Caki2 (cell line): ENCODE results near the gene ARGLU1. TPM values are rescaled to one million over a fixed set of nuclear protein-coding genes. Genes with fewer than 3 reads are reported as not detected.

Experiments used
- DNase-seq: peaks from one replicate; pipeline ENCODE4 v3.0.0-alpha.2; 2015; ENCODE audit warnings: low read depth
- in situ Hi-C: cut with HindIII; loops from 2 replicates; pipeline ENCODE4 v1.10.0; 2016; ENCODE audit warnings: low sequenced_read_pairs, low pct_unique_long_range_greater_than_20kb, mixed read lengths
- total RNA-seq: library from RNA; depleted of rRNA; stranded (reverse); fragments of >200 nt; shearing (Covaris generic); gene quantifications from 2 replicates; pipeline ENCODE4 v1.2.3, GENCODE V29; 2014; ENCODE audit warnings: low replicate concordance

ARGLU1 gene
- total RNA-seq, 1 experiment from 2014 or later: 53.1 TPM

DNA sequence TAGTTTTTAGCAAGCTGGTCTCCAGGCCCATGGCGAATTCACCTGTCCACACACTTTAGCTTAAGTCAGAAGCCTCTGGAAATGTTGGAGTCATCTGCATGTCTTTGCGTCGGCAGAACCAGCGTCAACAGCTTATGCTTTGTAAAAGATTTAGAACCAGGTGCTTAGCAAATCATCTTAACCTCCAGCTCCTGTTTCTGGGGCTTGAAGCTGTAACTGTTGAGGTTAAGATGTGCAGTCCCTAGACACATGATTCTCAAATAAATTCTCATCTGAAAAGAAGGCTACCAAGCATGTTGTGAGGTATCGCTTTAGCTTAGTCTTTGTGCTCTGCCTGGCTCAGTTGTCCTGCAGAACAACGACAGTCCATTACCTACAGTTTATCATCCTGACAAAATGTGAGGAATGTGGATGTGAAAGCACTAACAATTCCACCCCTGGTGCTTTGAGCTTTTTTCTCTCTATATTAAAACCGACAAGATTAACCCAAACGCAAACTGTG, 36.9 kb downstream of the ARGLU1 start:
- DNase-seq: no peak
- in situ Hi-C loops: no loop called here

DNA sequence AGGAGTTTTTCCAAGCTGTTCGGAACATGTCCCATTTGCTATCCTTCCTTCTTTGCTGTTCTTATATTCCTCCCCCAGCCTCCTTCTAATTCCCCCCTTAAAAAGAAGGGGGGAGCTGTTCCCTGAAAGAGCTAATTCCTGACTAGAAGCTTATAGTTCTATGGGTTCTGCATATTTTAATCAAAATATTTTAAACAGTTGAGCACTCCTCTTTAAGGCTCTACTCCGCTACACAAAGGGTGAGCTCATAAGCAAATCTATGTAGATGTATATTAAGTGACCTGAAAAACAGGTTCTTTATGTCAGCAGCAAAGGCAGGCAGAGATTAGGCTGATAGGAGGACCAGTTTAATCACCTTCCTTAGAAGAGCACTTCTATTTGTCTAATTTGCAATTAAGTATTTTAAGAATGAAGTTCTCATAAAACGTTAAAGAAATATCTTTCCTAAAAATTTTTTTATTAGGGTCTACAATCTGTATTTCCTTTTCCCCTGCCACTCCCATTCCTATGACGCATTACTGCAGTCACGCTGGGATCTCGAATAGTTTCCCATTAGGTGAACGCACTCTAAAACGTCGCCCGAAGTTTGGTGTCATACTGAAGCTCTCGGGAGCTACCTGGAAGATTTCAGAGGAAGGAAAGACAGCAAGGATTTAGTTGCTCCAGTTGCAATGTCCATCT, 37.6 kb downstream of the ARGLU1 start:
- in situ Hi-C loops: no loop called here
- DNase-seq: no peak

DNA sequence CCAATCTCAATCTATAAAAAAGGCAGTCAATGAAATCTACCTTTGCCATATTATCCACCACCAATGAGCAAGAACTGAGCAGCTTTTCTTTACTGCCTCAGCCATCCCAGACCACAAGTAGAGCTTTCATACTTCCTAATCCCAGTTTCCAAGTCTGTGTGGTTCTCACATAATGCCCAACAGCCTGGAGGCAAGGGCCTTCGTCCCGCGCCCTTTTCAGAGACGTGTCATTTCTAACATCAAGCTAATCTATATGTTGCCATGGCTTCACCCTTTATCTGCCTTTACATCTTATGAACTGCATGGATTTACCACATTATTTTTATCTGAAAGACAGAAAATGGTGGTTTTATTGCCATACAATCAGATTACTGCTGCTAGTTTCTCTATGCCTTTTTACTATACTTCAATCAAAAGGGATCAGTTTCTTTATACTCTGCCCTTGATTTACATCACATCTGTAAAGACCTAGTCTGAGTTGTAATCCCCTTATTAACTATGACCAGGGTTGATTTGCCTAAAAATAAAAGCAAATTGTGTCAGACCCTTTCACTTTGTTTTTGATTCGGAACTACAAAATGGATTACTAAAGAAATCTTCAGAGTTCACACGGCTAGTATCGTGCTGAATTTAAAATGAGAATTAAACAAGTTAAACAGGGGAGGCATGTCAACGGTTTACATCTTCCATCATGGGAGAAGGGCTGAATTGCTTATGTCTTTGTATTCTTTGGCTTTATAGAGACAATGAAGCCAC, 38.3 kb downstream of the ARGLU1 start:
- DNase-seq: no peak
- in situ Hi-C loops: no loop called here

DNA sequence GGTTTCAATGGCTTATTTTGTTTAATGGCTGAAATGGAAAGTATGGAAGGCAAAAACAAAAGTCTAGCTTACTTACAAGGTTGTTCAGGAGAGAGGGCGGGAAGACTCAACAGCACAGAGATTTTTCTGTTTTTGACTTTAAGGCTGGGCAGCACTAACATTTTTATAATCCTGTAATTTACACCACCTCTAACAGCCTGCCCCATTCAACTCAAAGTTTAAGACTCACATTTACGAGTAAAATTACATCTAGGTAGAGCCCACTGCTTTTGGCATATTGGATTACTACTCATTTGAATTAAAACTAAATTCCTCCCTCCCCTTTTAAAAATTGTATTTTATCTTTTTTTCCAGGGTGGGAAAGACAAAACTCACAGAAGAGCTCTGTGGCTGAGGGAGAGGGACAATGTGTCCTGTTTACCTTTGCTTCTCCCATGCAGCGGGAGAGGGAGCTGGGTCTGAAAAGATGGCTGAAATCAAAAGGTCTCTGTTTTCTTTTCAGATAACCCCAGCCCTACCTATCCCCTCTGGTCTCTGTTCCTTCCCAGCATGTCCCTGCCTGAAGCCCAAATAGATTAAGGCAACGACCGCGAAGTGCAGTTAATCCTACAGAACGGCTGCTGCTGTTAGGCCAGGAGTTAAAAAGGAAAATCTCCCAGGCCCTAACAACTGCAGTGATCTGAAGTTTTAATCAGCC, 39.1 kb downstream of the ARGLU1 start:
- DNase-seq: no peak
- in situ Hi-C loops: no loop called here

DNA sequence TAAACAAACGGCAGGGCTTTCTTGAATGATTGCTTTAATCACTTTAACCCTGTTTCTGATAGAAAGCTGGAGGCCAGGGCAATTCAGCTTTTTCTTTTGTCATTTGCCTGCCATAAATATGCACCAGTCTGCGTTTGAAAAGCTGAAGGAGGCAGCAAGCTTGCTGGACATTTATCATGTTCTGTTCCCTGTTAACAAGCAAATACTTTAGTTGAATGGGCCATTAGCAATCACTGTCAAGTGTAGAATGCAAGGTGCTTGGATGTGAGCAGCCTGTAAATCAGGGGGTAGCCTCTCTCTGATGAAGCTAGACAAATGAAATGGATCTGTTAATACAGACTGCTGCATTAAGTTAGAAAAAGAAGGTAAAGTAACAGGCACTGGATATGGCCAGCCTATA, 40.1 kb downstream of the ARGLU1 start:
- no peak for DNase-seq
- in situ Hi-C loops: no loop called here

DNA sequence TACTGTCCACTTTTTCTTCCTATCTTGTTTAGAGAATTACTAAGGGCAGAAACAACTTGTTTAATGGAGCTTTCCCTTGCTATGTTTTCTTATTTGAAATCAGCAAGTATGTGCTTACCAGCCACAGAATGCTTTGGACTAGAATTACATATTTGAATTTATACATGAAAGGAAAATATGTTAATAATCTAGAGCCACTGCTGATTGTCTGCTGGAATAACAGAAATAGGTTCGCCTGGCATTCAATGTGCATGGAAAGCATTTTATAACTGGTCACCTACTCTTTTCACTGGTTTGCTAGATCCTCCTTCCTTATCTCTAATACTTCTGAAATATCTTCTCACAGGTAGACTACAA, 40.5 kb downstream of the ARGLU1 start:
- no peak for DNase-seq
- in situ Hi-C loops: no loop called here

DNA sequence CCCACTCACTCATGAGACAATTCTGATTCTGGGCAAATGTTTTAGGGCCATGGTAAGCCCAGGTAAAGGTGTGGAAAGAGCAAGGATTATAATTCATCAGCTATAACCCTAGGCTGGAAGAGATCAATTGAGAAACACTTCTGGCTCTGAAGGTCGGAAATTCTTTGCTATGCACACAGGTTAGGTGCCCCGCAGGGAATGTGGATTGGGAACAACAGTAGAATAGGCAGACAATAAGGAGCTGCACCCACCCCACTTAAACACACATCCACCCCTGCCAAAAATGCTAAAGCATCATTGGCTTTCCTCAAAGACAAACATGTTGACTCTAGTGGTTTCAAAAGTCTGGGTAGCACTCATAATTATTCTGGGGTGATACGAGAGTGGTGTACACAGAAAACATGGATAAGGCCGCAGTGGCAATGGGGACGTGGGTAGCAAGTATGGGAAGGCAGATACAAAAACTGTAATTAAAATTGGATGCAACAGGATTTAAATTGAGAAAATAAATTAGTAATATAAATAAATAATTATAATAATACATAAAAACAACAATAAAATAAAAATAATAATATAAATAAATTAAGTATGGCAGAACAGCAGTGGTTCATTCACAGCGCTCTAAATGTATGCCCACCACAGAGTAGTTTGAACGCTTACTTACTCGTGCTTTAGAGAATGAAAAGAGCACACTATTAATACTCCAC, 41.0 kb downstream of the ARGLU1 start:
- in situ Hi-C loops: no loop called here
- DNase-seq: no peak

DNA sequence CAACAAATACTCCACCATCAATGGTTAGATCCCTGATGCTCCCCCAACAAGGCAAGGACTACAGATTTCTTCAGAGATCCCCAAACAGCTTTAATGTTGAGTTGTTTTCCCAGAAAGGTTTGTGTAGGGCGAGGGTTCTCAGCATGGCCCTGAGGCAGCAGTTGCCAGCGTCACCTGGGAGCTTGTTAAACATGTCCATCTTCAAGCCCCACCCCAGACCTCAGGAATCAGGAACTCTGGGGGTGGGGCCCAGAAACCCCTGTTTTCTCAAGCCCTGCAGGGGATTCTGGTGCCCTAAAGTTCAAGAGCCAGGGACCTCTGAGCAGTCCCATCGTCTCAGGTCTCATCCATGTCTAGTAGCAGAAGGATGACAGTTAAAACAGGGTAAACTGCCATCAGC, 42.1 kb downstream of the ARGLU1 start:
- in situ Hi-C loops: no loop called here
- DNase-seq: no peak

DNA sequence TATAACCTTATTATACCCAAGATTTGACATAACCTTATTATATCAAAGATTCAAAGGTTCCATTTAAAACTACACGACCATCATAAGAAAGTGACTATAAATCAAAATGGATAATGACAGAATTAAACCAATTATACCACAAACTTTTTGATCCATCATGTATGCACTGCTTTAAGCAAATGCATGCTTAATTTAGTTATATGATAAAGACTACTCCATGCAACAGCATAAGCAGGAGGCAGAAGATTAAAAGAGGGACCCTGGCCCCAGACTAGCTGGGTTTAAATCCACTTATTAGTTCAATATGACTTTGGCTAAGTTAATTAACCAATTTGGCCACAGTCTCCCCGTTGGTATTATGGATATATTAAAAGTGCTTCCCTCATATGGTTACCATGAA, 43.8 kb downstream of the ARGLU1 start:
- in situ Hi-C loops: no loop called here
- DNase-seq: no peak

DNA sequence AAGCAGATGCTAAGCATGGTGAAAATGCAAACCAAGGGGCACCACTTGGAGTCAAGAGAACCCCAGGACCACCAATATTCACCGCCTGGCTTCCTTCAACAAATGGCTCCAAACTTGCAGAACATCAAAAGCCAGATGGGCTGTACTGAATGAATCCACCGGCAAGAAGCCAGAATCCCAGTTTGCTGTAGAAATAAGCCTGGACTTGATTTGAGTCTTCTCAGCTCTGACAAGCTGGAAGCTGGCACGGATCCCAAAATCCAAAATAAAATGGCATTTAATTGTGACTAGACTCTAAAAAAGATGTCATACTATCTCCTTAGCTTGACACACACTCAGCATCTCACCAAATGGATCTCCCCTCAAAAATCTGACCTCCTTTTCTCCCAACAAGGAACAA, 44.4 kb downstream of the ARGLU1 start:
- no peak for DNase-seq
- in situ Hi-C loops: no loop called here

DNA sequence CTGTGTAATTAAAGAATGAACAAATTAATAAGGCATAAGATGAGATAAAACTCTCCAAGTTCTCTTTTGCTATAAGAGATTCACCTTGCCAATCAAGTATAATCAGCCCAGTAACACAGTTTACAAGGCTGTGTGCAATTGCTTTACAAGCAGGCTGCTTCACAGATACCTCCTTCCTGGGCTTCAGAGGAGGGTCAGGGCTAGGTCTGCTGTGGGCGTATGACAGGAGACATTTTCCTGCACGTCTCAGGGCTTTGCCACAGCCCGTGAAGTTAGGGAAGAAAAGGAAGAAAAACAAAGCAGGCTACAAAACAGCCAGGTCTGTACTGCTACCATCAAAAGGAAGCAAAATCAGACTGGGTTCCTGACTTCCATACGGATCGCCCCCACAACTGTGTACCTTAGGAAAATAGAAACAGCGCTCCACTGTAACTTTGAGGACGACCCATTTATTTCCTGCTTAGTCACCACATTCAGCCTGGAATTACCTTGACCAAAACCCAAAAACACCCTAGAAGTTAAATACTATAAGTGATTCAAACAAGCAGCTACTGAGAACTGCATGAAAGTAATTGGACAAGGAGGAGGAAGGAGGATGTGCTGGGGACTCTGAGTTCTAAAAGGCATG, 44.9 kb downstream of the ARGLU1 start:
- no peak for DNase-seq
- in situ Hi-C loops: no loop called here

DNA sequence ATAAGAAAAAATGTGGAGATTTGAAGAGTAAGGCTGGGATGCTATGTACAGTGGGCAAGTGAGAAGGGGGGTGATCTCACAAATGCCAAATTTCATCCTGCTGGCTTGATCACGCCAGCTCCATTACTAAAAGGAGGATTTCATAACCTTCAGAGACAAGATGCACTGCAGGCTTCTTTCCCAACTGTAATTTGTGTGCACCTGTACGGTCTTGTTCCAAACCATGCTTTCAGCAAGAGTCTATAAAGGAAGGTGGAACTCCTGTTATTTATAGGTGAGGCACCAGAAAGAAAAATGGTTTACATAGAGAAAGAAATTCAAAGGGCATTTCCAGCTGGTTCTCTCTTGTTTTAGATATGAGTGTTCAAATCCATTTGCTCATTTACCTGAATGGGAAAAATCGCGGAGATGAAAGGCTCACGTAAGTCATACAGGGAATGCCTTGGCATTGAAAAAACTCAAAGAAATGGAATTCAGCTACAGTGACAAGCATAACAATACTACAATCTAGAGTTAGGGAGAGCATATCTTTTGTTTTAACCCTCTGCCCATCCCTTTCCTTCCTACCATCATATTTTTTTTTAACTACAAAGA, 45.7 kb downstream of the ARGLU1 start:
- no peak for DNase-seq
- in situ Hi-C loops: no loop called here

DNA sequence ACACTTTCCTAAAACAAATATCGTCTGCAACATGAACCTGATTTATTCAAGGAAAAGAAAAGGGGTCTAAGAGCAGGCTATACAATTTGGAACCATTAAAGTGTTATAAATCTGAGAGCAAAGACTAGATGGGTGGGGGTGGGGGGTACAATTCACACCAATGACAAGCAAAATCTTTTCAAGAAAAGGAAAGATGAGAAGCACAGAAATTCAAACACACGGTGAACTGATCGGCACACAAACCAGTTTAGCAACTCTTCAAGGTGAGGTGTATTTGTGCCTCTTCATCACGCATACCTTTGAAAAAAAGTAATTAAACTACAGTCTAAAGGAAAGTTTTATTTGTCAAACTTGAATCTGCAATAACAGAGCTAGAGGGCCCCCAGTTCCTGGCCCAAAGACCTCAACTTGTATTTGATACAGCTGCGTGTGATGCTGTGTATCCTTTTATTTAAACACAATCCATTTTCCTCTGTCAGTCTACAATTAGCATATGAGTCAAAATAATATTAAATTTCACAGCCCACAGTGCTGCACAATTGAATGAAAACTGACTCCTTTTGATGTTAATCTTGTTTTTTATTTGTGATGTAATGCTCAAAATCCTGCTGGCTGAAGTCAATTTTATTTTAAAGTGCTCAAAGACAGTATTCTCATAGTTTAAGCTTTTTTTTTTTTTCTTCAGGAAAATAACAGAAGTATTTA, 46.7 kb downstream of the ARGLU1 start:
- in situ Hi-C loops: no loop called here
- DNase-seq: no peak

DNA sequence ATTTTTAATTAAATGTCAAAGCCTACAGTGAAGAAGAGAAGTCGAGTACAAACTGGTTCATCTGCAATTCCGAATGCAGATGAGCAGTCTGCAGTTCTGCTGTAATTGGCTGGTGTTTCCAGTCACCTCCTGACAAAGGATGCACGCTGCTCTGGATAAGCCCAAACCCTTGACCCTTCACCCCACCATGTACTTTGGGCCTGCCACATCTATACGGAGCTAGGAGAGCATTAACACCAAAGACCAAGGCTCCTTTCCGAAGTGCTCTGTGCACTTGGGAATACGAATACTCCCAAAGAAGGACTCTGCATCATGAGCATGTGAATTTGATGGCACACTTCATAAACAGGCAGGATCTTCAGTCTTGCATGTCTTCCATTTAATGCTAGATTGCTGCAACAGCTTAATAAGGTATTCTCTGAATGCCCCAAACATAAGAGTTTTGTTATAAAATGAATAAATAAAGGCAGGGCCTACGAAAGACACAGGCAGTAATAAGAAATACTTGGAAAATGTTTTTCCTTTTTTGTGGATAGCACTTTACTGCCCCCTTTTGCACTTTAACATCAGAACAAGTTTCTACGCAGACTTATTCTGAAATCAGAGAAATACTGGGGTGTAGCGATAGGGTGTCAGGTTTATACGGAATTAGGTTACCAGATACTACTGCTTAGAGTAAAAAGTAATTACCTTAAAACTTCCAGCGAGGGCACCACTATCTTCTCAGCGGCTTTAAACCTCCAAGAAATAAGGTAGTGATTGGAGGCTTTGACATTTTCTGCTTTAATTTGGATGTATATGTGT, 47.5 kb downstream of the ARGLU1 start:
- in situ Hi-C loops: no loop called here
- DNase-seq: no peak

DNA sequence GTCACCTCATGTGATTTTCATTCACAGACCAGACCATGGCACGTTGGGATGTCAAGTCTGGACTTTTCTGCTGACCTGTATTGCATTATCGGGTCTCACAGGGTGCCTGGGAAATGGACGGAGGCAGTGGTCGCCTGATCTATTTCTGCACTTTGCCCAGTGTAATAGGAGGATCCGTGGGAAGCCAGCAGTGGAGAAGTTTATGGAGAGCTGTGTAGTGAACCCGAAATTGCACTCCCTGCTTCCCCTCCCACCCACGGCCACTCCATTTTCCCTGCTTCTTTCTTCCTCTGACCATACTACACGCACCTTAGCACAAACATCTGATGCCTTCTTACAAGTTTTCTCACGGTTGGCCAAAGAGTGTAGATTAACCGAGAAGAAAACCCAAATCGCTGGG, 49.4 kb downstream of the ARGLU1 start:
- in situ Hi-C loops: no loop called here
- DNase-seq: no peak

DNA sequence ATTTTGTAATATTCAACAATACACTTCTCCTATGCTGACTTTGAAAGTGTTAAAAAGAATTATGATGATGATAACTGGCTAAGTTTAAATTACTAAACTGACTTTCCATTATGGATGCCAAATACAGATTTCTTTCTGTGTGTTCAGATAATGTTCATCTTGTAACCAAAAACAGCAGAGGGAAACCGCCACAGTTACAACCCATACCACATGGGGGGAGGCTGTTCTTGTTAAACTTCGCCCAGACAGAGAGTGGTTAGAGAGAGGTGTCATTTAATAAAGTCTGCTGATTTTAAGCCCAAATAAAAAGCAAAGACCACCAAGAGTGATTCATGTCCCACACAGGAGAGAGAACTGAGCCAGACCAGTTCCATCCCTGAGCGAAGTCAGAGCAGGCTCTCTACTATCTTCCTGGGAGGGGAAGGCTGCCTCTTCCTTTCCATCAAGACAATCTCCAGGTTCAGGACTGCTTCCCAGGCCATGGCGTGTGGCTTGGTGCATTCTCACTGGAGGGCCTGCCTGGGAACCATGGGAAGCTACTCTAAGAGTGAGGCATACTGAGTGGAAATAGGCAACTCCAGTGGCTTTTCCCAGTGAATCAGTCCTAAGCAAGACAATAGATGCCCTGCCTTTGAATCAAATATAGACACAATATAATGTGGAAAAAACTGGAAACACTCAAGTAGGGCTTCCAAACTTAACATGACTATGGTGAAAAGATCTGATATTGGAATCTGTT, 50.7 kb downstream of the ARGLU1 start:
- in situ Hi-C loops: no loop called here

More for the DNA sequence above, 50.7 kb downstream of the ARGLU1 start:
- DNase-seq: no peak
